ENCODE data around the gene MND1. TPM values are rescaled to one million over a fixed set of nuclear protein-coding genes. Genes with fewer than 3 reads are reported as not detected.

The MND1 gene
- total and polyA plus RNA-seq, 2 donors from 2014 or later = 0.98 to 1.5 TPM

DNA sequence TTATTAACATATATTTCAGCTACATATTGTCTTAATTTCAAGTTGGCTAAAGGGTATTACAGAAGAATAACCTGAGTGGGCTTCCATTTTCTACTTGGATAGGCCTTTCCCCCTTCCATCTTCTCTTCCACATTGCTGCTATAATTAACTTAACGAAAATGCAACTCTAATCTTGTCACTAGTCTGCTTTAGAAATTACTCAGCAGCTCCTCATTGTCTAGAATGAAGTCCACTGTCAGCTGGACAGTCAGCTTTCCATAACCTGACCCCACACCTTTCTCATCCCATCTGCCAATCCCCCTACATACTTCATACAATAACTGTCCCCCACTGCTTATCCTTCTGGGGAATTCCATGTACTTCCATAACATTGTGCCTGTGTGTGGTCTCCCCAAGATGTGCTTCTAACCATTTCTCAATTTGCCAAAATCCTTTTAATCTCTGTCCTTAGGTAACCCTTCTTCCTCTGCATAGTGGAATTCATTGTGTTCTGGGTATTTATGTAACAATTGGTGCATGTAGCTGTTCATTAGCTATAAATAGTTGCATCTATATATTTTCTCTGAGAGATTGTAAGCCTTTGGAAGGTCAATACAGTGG lies 4.8 kb downstream of the MND1 start:
- intact Hi-C loops (cut with DNase I) = no loop called here
- Histone ChIP-seq H3K27me3 (ENCODE audit: control insufficient read depth, insufficient read depth, low read length) (no peaks in the 10 kb centered on the region), H3K9ac (ENCODE audit: low read length in 3 of 3) (no peak overlapping the region), H3K4me3 (ENCODE audit: low read length in 3 of 3) (no peak overlapping the region), H3K9me3 (ENCODE audit: control insufficient read depth in 2 of 3, insufficient read depth in 1 of 3, low read length in 3 of 3) (no peaks in the 10 kb centered on the region), H3K36me3 (ENCODE audit: control insufficient read depth in 2 of 3, insufficient read depth in 3 of 3, low read length in 3 of 3) (no peaks in the 10 kb centered on the region), H3K4me1 (ENCODE audit: control insufficient read depth in 2 of 3, insufficient read depth in 2 of 3, low read depth in 1 of 3, low read length in 3 of 3) (peaks cover 0 to 2% (median 0%) of the 10 kb centered on the region in 3 donors), H3K27ac (ENCODE audit: low read depth in 2 of 2, low read length in 2 of 2) (no peak overlapping the region)
- no peak for DNase-seq
- no peak for FAIRE-seq
- no peak for TF ChIP-seq CTCF (IDR thresholded peaks at IDR 0.05; ENCODE audit: borderline replicate concordance, extremely low read depth, insufficient read depth)

GRCh38 chr4:153362184-153362583 lies 17.7 kb downstream of the MND1 start:
- H3K27me3 ChIP-seq (ENCODE audit: control insufficient read depth, insufficient read depth, low read length) = no peaks in the 10 kb centered on the region
- FAIRE-seq = no peak
- H3K36me3 ChIP-seq (ENCODE audit: control insufficient read depth in 2 of 3, insufficient read depth in 3 of 3, low read length in 3 of 3) = no peaks in the 10 kb centered on the region
- no peak overlapping the region for H3K4me3 ChIP-seq (ENCODE audit: low read length in 3 of 3)
- H3K9ac ChIP-seq (ENCODE audit: low read length in 3 of 3) = no peak overlapping the region
- peak in 1 of 5 donors; percentile 44 for DNase-seq
- H3K4me1 ChIP-seq (ENCODE audit: control insufficient read depth in 2 of 3, insufficient read depth in 2 of 3, low read depth in 1 of 3, low read length in 3 of 3) = no peaks in the 10 kb centered on the region
- intact Hi-C loops (cut with DNase I) = no loop called here
- TF ChIP-seq CTCF (IDR thresholded peaks at IDR 0.05; ENCODE audit: borderline replicate concordance, extremely low read depth, insufficient read depth) = no peak
- no peaks in the 10 kb centered on the region for H3K9me3 ChIP-seq (ENCODE audit: control insufficient read depth in 2 of 3, insufficient read depth in 1 of 3, low read length in 3 of 3)
- H3K27ac ChIP-seq (ENCODE audit: low read depth in 2 of 2, low read length in 2 of 2) = no peak overlapping the region

- intact Hi-C loops (cut with DNase I) = no loop called here
- no peak overlapping the region for H3K4me3 ChIP-seq (ENCODE audit: low read length in 3 of 3)
- no peaks in the 10 kb centered on the region for H3K36me3 ChIP-seq (ENCODE audit: control insufficient read depth in 2 of 3, insufficient read depth in 3 of 3, low read length in 3 of 3)
- DNase-seq (no peak), FAIRE-seq (no peak)
- no peaks in the 10 kb centered on the region for H3K27me3 ChIP-seq (ENCODE audit: control insufficient read depth, insufficient read depth, low read length)
- no peak overlapping the region for H3K27ac ChIP-seq (ENCODE audit: low read depth in 2 of 2, low read length in 2 of 2)
- no peaks in the 10 kb centered on the region for H3K9me3 ChIP-seq (ENCODE audit: control insufficient read depth in 2 of 3, insufficient read depth in 1 of 3, low read length in 3 of 3)
- no peak overlapping the region for H3K9ac ChIP-seq (ENCODE audit: low read length in 3 of 3)
- TF ChIP-seq CTCF (IDR thresholded peaks at IDR 0.05; ENCODE audit: borderline replicate concordance, extremely low read depth, insufficient read depth) = no peak
- no peaks in the 10 kb centered on the region for H3K4me1 ChIP-seq (ENCODE audit: control insufficient read depth in 2 of 3, insufficient read depth in 2 of 3, low read depth in 1 of 3, low read length in 3 of 3)
Measured at GRCh38 chr4:153364061-153364460, 19.6 kb downstream of the MND1 start.

GRCh38 chr4:153365003-153365402 lies 20.5 kb downstream of the MND1 start:
- Histone ChIP-seq H3K9ac (ENCODE audit: low read length in 3 of 3) (no peak overlapping the region), H3K9me3 (ENCODE audit: control insufficient read depth in 2 of 3, insufficient read depth in 1 of 3, low read length in 3 of 3) (no peaks in the 10 kb centered on the region), H3K36me3 (ENCODE audit: control insufficient read depth in 2 of 3, insufficient read depth in 3 of 3, low read length in 3 of 3) (no peaks in the 10 kb centered on the region), H3K4me3 (ENCODE audit: low read length in 3 of 3) (no peak overlapping the region), H3K27ac (ENCODE audit: low read depth in 2 of 2, low read length in 2 of 2) (no peak overlapping the region), H3K27me3 (ENCODE audit: control insufficient read depth, insufficient read depth, low read length) (no peaks in the 10 kb centered on the region), H3K4me1 (ENCODE audit: control insufficient read depth in 2 of 3, insufficient read depth in 2 of 3, low read depth in 1 of 3, low read length in 3 of 3) (no peaks in the 10 kb centered on the region)
- FAIRE-seq (no peak), DNase-seq (no peak)
- TF ChIP-seq CTCF (IDR thresholded peaks at IDR 0.05; ENCODE audit: borderline replicate concordance, extremely low read depth, insufficient read depth) = no peak
- intact Hi-C loops (cut with DNase I) = no loop called here
